GM12874 (cell line): Measurements from ENCODE around the gene RAB3GAP2.
A peak's percentile ranks its signal among the peaks of the same experiment; 100 is the strongest.

ENCODE experiments used
- CTCF ChIP-seq: IDR thresholded peaks from 2 replicates; pipeline ENCODE4 v1.5.1; 2011; ENCODE audit warnings: low read depth, mild to moderate bottlenecking, control low read depth, low read length, moderate library complexity; ENCODE audit not compliant: insufficient read depth

The RAB3GAP2 gene

GRCh38 chr1:220281159-220281574 is 8.9 kb upstream of the RAB3GAP2 start:
- peak; percentile 30; the same call in 1 of the 2 replicates for TF ChIP-seq CTCF

GRCh38 chr1:220280249-220280648 is 8.0 kb upstream of the RAB3GAP2 start:
- TF ChIP-seq CTCF = no peak

- no peak for TF ChIP-seq CTCF
Observed at GRCh38 chr1:220278991-220279390, 6.7 kb upstream of the RAB3GAP2 start.

GRCh38 chr1:220275430-220275829 is 3.2 kb upstream of the RAB3GAP2 start:
- no peak for TF ChIP-seq CTCF

- no peak for TF ChIP-seq CTCF
Observed at GRCh38 chr1:220274251-220274855, 2.1 kb upstream of the RAB3GAP2 start.

- TF ChIP-seq CTCF = no peak
Observed at GRCh38 chr1:220272841-220273090, 513 bp upstream of the RAB3GAP2 start.

GRCh38 chr1:220271706-220272046 is 577 bp downstream of the RAB3GAP2 start:
- no peak for TF ChIP-seq CTCF

- TF ChIP-seq CTCF = no peak
Observed at GRCh38 chr1:220269036-220269435, 3.2 kb downstream of the RAB3GAP2 start.
